Upper lobe of right lung (tissue), 1 donor: ENCODE data around the gene ING5. TPM values are rescaled to one million over a fixed set of nuclear protein-coding genes. Genes with fewer than 3 reads are reported as not detected.
A peak's percentile ranks its signal among the peaks of the same experiment; 100 is the strongest.

Experiments used
- ATAC-seq: fragments of 200-7000 bp; cut with Tn5 transposase; one replicate; pipeline ENCODE4 v1.9.1; 2020; ENCODE audit warnings: mild to moderate bottlenecking, moderate library complexity
- DNase-seq: peaks from one replicate; pipeline ENCODE4 v3.0.0-alpha.2; 2020
- H3K27ac ChIP-seq: fragments of 200-600 bp; one replicate; pipeline ENCODE4 v1.8.0; 2022
- H3K27me3 ChIP-seq: fragments of 200-600 bp; one replicate; pipeline ENCODE4 v1.8.0; 2022; ENCODE audit warnings: mild to moderate bottlenecking
- H3K36me3 ChIP-seq: fragments of 200-600 bp; one replicate; pipeline ENCODE4 v1.8.0; 2022
- H3K4me1 ChIP-seq: fragments of 200-600 bp; one replicate; pipeline ENCODE4 v1.8.0; 2022
- H3K4me3 ChIP-seq: fragments of 200-600 bp; one replicate; pipeline ENCODE4 v1.8.0; 2022; ENCODE audit warnings: mild to moderate bottlenecking
- H3K9me3 ChIP-seq: fragments of 200-600 bp; one replicate; pipeline ENCODE4 v1.8.0; 2022
- intact Hi-C: fragments of 100-400 bp; cut with DNase I; formaldehyde crosslinking; loops from one replicate; pipeline ENCODE4 v1.11.0; 2022
- total RNA-seq: library from RNA; stranded (reverse); fragmentation: NEBNext Ultra II Directional; extraction: Animal tissue kit (Norgen Biotek cat#: 25700); gene quantifications from one replicate; pipeline ENCODE4 v1.2.1, GENCODE V29; 2021
- TF ChIP-seq, protein P1 (sequence below): fragments of 200-600 bp; IDR thresholded peaks from one replicate; pipeline ENCODE4 v1.8.0; 2022; ENCODE audit warnings: antibody characterized with exemption
- donor health status: DM: no; HTN: yes; CAD: no; lungs with severe emphysema.

Gene ING5
- total RNA-seq, 1 donor from 2014 or later, result 36.5 TPM

DNA sequence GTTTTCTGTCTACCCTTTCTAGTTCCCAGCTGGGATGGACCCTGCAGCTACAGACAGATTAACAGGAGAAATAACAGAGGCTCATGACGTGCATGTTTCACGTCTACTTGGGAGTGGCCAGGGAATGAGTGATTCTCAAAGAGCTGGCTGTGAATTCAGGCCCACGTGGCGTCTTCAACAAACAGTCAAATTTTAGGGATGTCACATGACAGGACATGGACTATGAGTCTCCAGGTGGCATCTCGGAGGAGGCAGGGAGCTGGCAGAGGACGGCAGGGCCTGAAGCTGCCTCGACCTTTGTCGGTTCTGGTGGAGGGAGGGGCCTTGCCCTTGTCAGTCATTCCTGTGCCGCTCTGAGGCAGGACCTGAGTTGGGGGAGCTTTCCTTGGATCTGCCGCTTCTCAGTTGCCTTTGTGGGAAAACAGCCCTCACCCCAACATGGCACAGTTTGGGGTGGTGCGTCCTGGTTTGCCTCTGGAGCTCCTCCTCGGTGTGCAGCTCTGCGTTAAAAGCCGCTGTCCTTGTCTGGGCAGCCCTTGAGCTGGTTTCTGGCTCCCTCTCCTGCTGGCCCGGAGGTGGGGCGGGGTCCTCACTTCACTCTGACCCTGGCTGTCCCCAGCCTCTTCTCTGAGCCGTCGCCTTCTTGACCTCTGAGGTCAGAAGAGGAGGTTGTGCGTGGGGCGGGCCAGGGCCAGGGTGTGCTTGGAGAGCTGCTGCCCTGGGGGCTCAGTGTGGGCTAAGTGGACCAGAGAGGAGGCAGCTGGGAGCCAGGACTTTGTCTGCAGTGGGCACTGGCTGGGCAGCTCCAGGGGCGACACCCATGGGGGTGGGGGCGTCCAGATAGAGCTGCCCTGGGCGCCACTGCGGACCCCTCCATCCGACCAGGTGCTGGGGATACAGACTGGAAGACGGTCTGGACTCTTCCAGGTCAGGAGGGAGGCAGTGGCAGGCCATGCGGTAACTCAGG, 62.7 kb downstream of the ING5 start:
- Histone ChIP-seq H3K4me3 (no peak overlapping the region), H3K36me3 (no peaks in the 10 kb centered on the region), H3K27ac (no peak overlapping the region), H3K4me1 (no peaks in the 10 kb centered on the region), H3K27me3 (no peaks in the 10 kb centered on the region), H3K9me3 (no peaks in the 10 kb centered on the region)
- DNase-seq (peak; percentile 62), ATAC-seq (no peak)
- TF ChIP-seq, protein P1, sequence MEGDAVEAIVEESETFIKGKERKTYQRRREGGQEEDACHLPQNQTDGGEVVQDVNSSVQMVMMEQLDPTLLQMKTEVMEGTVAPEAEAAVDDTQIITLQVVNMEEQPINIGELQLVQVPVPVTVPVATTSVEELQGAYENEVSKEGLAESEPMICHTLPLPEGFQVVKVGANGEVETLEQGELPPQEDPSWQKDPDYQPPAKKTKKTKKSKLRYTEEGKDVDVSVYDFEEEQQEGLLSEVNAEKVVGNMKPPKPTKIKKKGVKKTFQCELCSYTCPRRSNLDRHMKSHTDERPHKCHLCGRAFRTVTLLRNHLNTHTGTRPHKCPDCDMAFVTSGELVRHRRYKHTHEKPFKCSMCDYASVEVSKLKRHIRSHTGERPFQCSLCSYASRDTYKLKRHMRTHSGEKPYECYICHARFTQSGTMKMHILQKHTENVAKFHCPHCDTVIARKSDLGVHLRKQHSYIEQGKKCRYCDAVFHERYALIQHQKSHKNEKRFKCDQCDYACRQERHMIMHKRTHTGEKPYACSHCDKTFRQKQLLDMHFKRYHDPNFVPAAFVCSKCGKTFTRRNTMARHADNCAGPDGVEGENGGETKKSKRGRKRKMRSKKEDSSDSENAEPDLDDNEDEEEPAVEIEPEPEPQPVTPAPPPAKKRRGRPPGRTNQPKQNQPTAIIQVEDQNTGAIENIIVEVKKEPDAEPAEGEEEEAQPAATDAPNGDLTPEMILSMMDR, result no peak
- intact Hi-C loops, result no loop called here

DNA sequence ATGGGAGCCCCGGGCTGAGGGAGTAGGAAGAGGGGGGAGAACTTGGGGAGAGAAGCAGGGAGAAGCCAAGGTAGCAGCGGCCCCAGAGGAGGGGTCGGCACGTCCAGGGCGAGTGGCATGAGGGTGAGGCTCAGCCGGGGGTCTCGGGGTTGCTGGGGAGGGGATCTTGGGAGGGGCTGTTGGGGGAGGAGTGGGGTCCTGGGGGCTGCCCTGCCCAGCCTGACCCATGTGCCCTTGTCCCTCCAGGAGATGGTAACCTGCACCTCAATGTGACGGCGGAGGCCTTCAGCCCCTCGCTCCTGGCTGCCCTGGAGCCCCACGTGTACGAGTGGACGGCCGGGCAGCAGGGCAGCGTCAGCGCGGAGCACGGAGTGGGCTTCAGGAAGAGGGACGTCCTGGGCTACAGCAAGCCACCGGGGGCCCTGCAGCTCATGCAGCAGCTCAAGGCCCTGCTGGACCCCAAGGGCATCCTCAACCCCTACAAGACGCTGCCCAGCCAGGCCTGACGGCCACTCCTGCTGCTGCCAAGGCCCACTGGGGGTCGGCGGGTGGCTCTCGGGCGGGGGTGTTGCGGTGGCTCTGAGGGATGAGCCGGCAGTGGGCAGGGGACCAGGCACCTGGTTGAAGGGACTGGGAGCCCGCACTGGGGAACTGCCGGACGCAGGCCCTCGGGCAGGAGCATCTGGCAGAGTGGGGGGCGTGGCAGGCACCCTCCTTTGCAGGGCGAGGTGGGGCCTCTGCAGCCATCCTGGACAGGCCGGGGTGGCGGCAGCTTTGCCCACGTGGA, 65.8 kb downstream of the ING5 start:
- Histone ChIP-seq H3K4me3 (no peak overlapping the region), H3K4me1 (peaks cover 12% of the 10 kb centered on the region), H3K36me3 (no peaks in the 10 kb centered on the region), H3K27me3 (no peaks in the 10 kb centered on the region), H3K27ac (no peak overlapping the region), H3K9me3 (no peaks in the 10 kb centered on the region)
- DNase-seq, result peak; percentile 61
- ATAC-seq, result no peak
- intact Hi-C loops, result no loop called here
- TF ChIP-seq, protein P1, result no peak

DNA sequence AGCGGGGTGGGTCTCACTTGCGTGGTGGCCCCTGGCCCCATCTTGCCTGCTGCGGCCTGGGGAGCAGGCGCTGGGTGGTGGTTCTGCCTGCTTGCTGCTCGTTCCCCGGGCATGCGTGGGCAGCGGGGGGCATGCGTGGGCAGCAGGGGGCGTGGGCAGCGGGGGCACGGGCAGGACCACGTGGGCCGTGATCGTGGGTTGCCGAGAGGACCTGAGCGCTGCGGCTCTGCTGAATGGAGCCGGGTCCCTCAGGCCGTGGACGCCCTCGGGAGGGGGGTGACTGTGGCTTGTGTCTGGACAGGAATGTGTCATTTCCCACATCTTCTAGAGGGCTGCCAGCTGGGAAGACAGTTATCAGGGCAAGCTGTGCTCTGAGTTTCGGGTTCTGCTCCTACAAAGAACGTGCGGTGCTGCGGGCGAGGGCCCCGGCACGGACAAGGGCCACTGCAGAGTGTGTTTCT, 66.4 kb downstream of the ING5 start:
- H3K4me3 ChIP-seq, result no peak overlapping the region
- no peak overlapping the region for H3K27ac ChIP-seq
- intact Hi-C loops, result no loop called here
- no peaks in the 10 kb centered on the region for H3K9me3 ChIP-seq
- no peaks in the 10 kb centered on the region for H3K36me3 ChIP-seq
- ATAC-seq (no peak), DNase-seq (no peak)
- peaks cover 12% of the 10 kb centered on the region for H3K4me1 ChIP-seq
- TF ChIP-seq, protein P1, result no peak
- H3K27me3 ChIP-seq, result peaks cover under 1% of the 10 kb centered on the region

DNA sequence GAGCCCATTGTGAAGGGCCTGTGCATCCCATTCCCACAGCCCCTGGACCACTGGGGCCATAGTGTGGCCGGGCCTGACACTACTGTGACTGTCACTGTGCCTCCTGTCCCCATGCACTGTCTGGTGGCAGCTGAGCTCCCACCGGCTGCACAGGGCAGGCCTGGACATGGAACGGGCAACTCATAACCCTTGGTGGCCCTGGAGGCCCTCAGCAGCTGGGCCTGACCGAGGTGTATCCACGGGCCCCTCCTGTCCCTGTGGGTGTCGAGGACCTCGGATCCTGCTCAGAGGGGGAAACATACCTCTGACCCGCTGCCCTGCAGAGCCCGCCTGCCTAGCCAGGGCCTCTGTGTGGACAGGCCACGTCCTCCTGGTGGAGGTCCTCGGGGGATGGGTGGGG, 67.0 kb downstream of the ING5 start:
- TF ChIP-seq, protein P1, result no peak
- Histone ChIP-seq H3K4me3 (no peak overlapping the region), H3K27ac (no peak overlapping the region), H3K4me1 (peaks cover 12% of the 10 kb centered on the region), H3K9me3 (no peaks in the 10 kb centered on the region), H3K36me3 (no peaks in the 10 kb centered on the region), H3K27me3 (peaks cover 4% of the 10 kb centered on the region)
- no peak for ATAC-seq
- intact Hi-C loops, result no loop called here
- DNase-seq, result peak; percentile 58

DNA sequence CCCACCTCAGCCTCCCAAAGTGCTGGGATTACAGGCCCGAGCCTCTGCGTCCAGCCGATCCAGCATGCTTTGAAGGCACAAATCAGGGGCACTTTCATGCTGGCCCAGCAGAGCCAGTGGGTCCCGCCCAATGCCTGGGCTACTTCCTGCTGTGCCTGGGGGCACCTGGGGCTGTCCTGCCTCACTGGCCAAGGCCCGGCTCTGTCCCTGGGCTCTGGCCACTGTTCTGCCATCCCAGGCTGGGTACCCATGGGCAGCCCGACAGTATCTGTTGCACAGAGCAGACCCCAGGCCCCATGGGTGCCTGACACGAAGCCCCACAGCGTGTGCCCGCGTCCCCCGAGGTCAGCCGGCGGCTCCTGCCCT, 68.0 kb downstream of the ING5 start:
- Histone ChIP-seq H3K27me3 (peaks cover 4% of the 10 kb centered on the region), H3K36me3 (no peaks in the 10 kb centered on the region), H3K27ac (no peak overlapping the region), H3K4me3 (no peak overlapping the region), H3K4me1 (peaks cover 12% of the 10 kb centered on the region), H3K9me3 (no peaks in the 10 kb centered on the region)
- TF ChIP-seq, protein P1, result no peak
- DNase-seq (no peak), ATAC-seq (peak; percentile 4)
- intact Hi-C loops, result no loop called here
